Gastrocnemius medialis (tissue), 4 donors: ENCODE measurements around the gene PFKFB2. TPM values are rescaled to one million over a fixed set of nuclear protein-coding genes. Genes with fewer than 3 reads are reported as not detected.

ENCODE experiments used
- ATAC-seq, 2 donors: fragments of 150-250 bp; one replicate each; pipeline ENCODE4 v1.9.1; 2016
- DNase-seq, 2 donors: peaks; one replicate each; pipeline ENCODE4 v3.0.0-alpha.2; 2019
- H3K27ac ChIP-seq, 4 donors: fragments of 200-600 bp; sonication (generic); 1 replicate in 1 of 4; 2 replicates in 3 of 4; pipeline ENCODE4 v1.5.1; 2016 to 2018; ENCODE audit warnings: mild to moderate bottlenecking in 2 of 4, moderate library complexity in 1 of 4
- H3K27me3 ChIP-seq, 3 donors: fragments of 200-600 bp; sonication (generic) in 2 of 3; 1 replicate in 1 of 3; 2 replicates in 2 of 3; pipeline versions ENCODE4 v1.5.1 to v1.6.0; 2016 to 2019; ENCODE audit warnings: mild to moderate bottlenecking in 1 of 3, moderate library complexity in 1 of 3
- H3K36me3 ChIP-seq, 2 donors: fragments of 200-600 bp; sonication (generic) in 1 of 2; one replicate each; pipeline ENCODE4 v1.5.1; 2017 to 2018
- H3K4me1 ChIP-seq, 2 donors: fragments of 200-600 bp; sonication (generic) in 1 of 2; one replicate each; pipeline ENCODE4 v1.5.1; 2016 to 2017; ENCODE audit warnings: mild to moderate bottlenecking in 2 of 2
- H3K4me3 ChIP-seq, 4 donors: fragments of 200-600 bp; sonication (generic) in 3 of 4; 1 replicate in 1 of 4; 2 replicates in 3 of 4; pipeline ENCODE4 v1.5.1; 2016 to 2019; ENCODE audit warnings: mild to moderate bottlenecking in 2 of 4
- H3K9me3 ChIP-seq, 3 donors: fragments of 200-600 bp; sonication (generic) in 2 of 3; 1 replicate in 1 of 3; 2 replicates in 2 of 3; pipeline ENCODE4 v1.5.1; 2016 to 2019
- POLR2A ChIP-seq, 2 donors: fragments of 450-650 bp; IDR thresholded peaks; one replicate each; pipeline ENCODE4 v1.6.1; 2017; ENCODE audit warnings: antibody characterized with exemption in 2 of 2, mild to moderate bottlenecking in 2 of 2, moderate library complexity in 2 of 2
- in situ Hi-C, 4 donors: fragments of 200-750 bp; cut with MboI; loops; one replicate each; pipeline versions ENCODE4 v1.15.0 to v1.8.0; 2017; ENCODE audit warnings: low sequenced_read_pairs in 4 of 4
- intact Hi-C: fragments of 100-400 bp; cut with DNase I; formaldehyde crosslinking; loops from one replicate; pipeline ENCODE4 v1.15.1; 2023; ENCODE audit warnings: low total_unique reads
- total RNA-seq, 4 donors: library from RNA; depleted of rRNA; stranded (reverse); fragments of >200 nt; gene quantifications; one replicate each; pipeline versions ENCODE4 v1.1.0 to v1.2.3, GENCODE V29; 2016
- TF ChIP-seq, protein P1 (sequence below), 5 experiments: fragments of 450-650 bp in 3 of 5; fragments of 200-600 bp in 2 of 5; sonication (generic) in 2 of 5; IDR thresholded peaks in 4 of 5; conservative IDR thresholded peaks in 1 of 5; 1 replicate in 4 of 5; 2 replicates in 1 of 5; pipeline ENCODE4 v1.5.1; 2016 to 2019; ENCODE audit warnings: antibody characterized with exemption in 5 of 5, mild to moderate bottlenecking in 3 of 5, moderate library complexity in 3 of 5

The PFKFB2 gene
- total RNA-seq, 4 donors from 2014 or later, result 35.5 to 40.3 (median 37.6) TPM

DNA sequence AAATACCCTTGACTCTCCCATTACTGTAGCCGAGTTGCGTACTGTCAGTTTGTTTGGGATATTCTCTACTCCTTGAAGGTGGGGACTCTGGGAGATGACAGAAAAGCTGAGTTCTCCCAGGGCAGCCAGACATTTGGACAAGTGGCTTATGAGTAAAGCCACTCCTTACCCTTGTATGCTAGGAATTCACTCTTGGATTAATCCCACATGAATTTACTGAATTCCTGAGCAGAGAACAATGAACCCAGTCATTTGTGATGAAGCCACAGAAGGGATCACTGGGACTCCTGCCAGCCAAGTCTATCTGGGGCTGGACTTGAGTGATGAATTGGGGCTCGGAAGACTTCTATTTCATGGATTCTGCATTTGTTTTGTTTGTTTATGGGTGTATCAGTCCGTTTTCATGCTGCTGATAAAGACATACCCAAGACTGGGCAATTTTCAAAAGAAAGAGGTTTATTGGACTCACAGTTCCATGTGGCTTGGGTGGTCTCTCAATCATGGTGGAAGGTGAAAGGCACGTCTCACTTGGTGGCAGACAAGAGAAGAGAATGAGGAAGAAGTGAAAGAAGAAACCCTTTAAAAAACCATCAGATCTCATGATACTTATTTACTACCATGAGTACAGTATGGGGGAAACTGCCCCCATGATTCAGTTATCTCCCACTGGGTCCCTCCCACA is 45.6 kb upstream of the PFKFB2 start:
- in situ Hi-C loops (no loop called here), intact Hi-C loops (no loop called here)
- TF ChIP-seq, protein P1, sequence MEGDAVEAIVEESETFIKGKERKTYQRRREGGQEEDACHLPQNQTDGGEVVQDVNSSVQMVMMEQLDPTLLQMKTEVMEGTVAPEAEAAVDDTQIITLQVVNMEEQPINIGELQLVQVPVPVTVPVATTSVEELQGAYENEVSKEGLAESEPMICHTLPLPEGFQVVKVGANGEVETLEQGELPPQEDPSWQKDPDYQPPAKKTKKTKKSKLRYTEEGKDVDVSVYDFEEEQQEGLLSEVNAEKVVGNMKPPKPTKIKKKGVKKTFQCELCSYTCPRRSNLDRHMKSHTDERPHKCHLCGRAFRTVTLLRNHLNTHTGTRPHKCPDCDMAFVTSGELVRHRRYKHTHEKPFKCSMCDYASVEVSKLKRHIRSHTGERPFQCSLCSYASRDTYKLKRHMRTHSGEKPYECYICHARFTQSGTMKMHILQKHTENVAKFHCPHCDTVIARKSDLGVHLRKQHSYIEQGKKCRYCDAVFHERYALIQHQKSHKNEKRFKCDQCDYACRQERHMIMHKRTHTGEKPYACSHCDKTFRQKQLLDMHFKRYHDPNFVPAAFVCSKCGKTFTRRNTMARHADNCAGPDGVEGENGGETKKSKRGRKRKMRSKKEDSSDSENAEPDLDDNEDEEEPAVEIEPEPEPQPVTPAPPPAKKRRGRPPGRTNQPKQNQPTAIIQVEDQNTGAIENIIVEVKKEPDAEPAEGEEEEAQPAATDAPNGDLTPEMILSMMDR (IDR thresholded peaks at IDR 0.05 in 4 of 5, conservative IDR thresholded peaks at IDR 0.05 in 1 of 5), result no peak
- no peak for TF ChIP-seq POLR2A (IDR thresholded peaks at IDR 0.05)
- ATAC-seq, result no peak
- Histone ChIP-seq H3K4me1 (no peaks in the 10 kb centered on the region), H3K27ac (no peak overlapping the region), H3K9me3 (no peaks in the 10 kb centered on the region), H3K27me3 (no peaks in the 10 kb centered on the region), H3K4me3 (no peak overlapping the region), H3K36me3 (no peaks in the 10 kb centered on the region)
- no peak for DNase-seq

DNA sequence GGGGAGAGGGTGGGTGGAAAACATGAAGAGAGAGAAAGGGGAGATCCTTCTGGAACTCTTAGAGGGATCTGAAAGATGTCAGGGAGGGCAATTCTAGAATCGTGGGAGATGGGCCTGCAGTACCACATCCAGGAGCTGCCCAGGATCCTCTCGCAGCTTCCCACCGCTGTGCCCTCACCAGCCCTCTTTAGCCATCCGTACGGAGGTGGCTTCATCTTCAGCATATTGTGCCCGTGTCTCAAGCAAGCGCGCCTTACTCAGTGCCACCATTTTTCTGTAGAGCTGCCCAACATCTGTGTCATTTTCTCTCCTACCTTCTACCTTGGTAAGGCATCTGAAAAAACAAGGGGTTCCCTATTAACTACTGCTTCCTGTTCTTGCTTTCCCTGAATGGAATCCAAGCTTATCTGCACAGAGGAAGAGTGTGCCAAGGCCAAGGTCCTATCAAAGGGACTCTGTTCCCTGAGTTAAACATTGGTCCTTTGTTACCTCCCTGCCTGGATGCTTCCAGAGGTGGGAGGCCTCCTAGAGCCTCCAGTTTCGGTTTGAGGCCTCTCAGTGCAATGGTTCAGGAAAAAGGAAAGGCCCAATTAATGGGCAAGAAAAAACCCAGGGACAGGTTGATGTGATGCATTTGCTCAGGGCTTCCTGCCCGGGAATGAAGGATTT is 43.8 kb upstream of the PFKFB2 start:
- no peak for ATAC-seq
- no peak for DNase-seq
- no peaks in the 10 kb centered on the region for H3K4me1 ChIP-seq
- H3K4me3 ChIP-seq, result no peak overlapping the region
- in situ Hi-C loops, result no loop called here
- no peaks in the 10 kb centered on the region for H3K36me3 ChIP-seq
- H3K27ac ChIP-seq, result no peak overlapping the region
- H3K27me3 ChIP-seq, result no peaks in the 10 kb centered on the region
- no peak for TF ChIP-seq POLR2A (IDR thresholded peaks at IDR 0.05)
- TF ChIP-seq, protein P1 (IDR thresholded peaks at IDR 0.05 in 4 of 5, conservative IDR thresholded peaks at IDR 0.05 in 1 of 5), result no peak
- intact Hi-C loops, result no loop called here
- H3K9me3 ChIP-seq, result no peaks in the 10 kb centered on the region

DNA sequence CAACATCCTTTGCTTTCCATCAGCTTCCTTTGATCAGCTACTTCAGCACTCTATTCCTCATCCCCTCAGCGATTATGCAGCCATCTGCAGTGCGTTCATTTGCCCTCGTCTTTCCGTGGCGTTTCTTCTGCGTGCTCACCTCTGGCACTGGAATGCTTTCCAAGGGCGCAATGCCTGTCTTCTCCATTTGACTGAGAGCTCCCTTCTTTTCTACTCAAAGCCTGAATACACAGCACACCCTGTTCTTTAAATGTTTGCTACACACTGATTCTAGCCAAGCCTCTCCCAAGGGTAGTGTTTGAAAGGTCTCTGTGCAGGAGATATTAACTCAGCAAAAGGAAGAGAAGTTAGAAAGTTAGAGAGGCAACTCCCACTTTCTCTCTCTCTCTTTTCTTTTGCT is 43.1 kb upstream of the PFKFB2 start:
- no peaks in the 10 kb centered on the region for H3K27me3 ChIP-seq
- TF ChIP-seq POLR2A (IDR thresholded peaks at IDR 0.05), result no peak
- TF ChIP-seq, protein P1 (IDR thresholded peaks at IDR 0.05 in 4 of 5, conservative IDR thresholded peaks at IDR 0.05 in 1 of 5), result no peak
- H3K36me3 ChIP-seq, result no peaks in the 10 kb centered on the region
- in situ Hi-C loops, result no loop called here
- ATAC-seq (no peak), DNase-seq (no peak)
- intact Hi-C loops, result no loop called here
- no peaks in the 10 kb centered on the region for H3K4me1 ChIP-seq
- no peaks in the 10 kb centered on the region for H3K9me3 ChIP-seq
- H3K4me3 ChIP-seq, result no peak overlapping the region
- no peak overlapping the region for H3K27ac ChIP-seq

DNA sequence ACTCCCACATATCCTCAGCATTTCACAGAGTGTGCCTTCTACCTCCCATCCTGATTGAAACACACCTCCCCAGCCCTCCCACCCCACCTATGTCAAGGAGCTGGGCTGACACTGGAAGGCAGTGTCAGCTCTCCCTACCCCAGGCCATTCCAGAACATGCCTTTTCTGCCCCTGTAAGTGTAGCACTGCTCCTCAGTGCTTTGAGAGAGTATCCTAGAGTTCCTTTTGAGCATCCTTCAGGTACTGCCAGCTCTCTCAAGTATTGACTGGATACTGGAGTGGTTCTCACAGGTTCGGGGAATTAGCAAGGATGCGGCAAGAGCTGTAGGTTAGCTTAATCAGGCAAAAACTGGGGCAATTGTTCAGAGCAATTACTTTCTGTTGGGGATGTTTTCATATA is 42.3 kb upstream of the PFKFB2 start:
- no peaks in the 10 kb centered on the region for H3K36me3 ChIP-seq
- DNase-seq (no peak), ATAC-seq (no peak)
- no peaks in the 10 kb centered on the region for H3K9me3 ChIP-seq
- in situ Hi-C loops, result no loop called here
- no peak overlapping the region for H3K27ac ChIP-seq
- H3K4me3 ChIP-seq, result no peak overlapping the region
- TF ChIP-seq, protein P1 (IDR thresholded peaks at IDR 0.05 in 4 of 5, conservative IDR thresholded peaks at IDR 0.05 in 1 of 5), result no peak
- TF ChIP-seq POLR2A (IDR thresholded peaks at IDR 0.05), result no peak
- H3K27me3 ChIP-seq, result no peaks in the 10 kb centered on the region
- intact Hi-C loops, result no loop called here
- H3K4me1 ChIP-seq, result no peaks in the 10 kb centered on the region
